Stimulated activated CD8-positive, alpha-beta memory T cell treated with anti-CD3 and anti-CD28 coated beads, Interleukin-12 subunit alpha, Interleukin-12 subunit beta, amount 100 ng/mL, for 24 hours (primary cell): ENCODE results near the gene ZYG11B.
"Not testable (repeated sequence)": the region's sequence is repeated elsewhere in the genome, so short reads cannot be mapped to it uniquely, and the experiment has no call there.

Experiments used
- DNase-seq: peaks from one replicate; pipeline ENCODE4 v3.0.0-alpha.2; 2020; ENCODE audit errors: extremely low read depth

ZYG11B gene

DNA sequence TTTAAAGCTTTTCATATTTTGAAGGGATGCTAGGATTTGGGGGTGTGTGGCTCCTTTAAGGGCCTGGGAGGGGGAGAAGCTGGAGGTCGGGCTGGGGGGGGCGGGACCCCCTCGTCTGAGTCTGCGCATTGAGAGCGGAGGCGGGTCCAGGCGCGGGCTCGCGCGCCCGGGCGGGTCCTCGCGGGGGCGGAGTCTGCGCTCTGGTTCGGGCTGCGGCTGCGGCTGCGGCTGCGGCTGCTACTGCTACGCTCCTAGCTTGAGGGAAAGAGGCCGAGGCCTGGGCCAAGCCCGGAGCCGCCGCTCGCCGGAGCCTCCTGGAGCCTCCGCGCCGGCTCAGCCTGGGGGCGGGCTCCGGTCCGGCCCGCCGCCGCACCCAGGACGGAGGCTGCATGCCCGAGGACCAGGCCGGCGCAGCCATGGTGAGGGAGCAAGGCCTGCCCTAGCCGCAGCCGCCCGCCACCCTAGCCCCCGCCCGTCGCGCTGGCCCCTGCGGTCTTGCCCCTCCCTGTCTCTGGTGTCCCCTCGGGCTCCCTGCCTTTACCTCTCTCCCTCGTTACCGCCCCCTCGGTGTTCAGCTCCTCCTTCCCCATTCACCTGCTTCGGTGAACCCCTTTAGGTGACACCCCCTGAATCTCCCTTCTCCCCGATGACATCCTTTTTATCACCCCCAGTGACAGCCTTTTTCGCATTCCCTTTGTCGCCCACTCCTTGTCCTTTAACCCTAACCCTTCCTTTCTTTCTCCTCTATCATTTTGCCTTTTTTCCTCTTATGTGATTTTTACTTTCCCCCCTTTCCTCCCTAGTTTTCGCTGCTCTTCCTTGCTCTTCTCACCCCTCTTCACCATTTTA is at the start of gene ZYG11B:
ZYG11B (plus strand) TSS at position 189 of the 849 bp plus-strand sequence; CDS start at position 390, 201 bp downstream.
- DNase-seq = peak; percentile 73

- DNase-seq = no peak
These were observed 49.0 kb upstream of the ZYG11B start for GRCh38 chr1:52677076-52677806.

- DNase-seq = no peak
These were observed 47.2 kb upstream of the ZYG11B start for GRCh38 chr1:52679048-52679447.

DNA sequence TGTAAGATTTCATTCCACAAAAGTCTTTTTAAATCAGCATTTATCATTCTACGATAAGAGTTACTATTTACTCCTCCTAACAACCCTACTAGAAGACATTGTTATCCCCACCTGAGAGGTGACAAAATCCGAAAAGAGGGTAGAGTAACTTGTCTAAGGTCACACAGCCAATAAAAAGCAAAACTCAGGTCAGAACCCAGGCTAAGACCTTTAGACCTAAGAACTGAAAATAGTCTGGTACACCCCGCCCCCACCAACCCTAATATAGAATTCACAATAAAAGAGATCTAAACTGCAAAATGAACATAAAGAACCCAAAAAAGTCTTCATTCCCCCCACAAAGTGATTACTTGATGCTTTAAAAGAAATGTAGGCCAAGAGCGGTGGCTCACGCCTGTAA is 46.8 kb upstream of the ZYG11B start:
- DNase-seq = no peak

GRCh38 chr1:52680353-52680752 is 45.9 kb upstream of the ZYG11B start:
- no peak for DNase-seq

GRCh38 chr1:52681136-52681535 is 45.1 kb upstream of the ZYG11B start:
- DNase-seq = no peak

DNA sequence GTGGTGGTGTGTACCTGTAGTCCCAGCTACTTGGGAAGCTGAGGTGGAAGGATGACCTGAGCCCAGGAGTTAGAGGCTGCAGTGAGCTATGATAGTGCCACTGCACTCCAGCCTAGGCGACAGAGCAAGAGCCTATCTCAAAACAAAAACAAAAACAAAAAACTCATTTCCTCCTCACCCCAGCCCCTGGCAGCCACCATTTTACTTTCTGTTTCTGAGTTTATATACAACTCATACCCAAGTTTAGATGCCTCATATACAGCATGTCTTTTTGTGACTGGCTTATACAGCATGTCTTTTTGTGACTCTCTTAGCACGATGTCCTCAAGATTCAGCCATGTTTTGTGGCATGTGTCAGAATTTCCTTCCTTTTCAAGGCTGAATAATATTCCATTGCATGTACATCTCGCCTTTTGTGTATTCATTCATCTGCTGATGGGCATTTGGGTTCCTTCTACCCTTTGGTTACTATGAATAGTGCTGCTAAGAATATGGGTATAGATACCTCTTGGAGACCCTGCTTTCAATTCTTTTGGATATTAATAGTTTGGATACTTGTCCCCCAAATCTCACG is 42.8 kb upstream of the ZYG11B start:
- DNase-seq = no peak

DNA sequence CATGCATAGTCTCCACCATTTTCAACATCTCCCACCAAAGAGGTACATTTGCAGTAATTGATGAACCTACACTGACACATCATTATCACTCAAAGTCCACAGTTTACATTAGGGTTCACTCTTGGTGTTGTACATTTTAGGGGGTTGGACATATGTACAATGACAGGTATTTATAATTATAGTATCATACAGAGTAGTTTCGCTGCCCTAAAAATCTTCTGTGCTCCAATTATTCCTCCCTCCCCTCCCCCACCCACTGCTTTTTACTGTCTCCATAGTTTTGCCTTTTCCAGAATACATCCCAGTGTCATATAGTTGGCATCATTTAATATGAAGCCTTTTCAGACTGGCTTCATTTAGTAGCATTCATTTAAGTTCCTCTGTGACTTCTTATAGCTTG is 41.7 kb upstream of the ZYG11B start:
- DNase-seq = no peak

GRCh38 chr1:52686261-52686751 is 39.9 kb upstream of the ZYG11B start:
- peak; percentile 30 for DNase-seq

GRCh38 chr1:52686830-52687229 is 39.4 kb upstream of the ZYG11B start:
- DNase-seq = no peak

GRCh38 chr1:52691821-52692220 is 34.4 kb upstream of the ZYG11B start:
- no peak for DNase-seq

GRCh38 chr1:52692697-52693096 is 33.6 kb upstream of the ZYG11B start:
- no peak for DNase-seq

DNA sequence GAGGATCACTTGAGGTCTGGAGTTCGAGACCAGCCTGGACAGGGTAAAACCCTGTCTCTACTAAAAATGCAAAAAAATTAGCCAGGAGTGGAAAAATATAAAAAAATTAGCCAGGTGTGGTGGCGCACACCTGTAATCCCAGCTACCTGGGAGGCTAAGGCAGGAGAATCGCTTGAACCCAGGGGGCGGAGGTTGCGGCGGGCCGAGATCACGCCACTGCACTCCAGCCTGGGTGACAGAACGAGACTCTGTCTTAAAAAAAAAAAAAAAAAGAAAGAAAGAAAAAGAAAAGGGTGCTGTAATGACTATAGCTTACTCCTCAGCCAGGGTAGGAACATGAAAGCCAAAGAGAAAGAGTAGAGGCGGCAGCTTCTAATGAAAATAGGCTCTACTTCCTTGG is 32.9 kb upstream of the ZYG11B start:
- DNase-seq = not testable (repeated sequence)

DNA sequence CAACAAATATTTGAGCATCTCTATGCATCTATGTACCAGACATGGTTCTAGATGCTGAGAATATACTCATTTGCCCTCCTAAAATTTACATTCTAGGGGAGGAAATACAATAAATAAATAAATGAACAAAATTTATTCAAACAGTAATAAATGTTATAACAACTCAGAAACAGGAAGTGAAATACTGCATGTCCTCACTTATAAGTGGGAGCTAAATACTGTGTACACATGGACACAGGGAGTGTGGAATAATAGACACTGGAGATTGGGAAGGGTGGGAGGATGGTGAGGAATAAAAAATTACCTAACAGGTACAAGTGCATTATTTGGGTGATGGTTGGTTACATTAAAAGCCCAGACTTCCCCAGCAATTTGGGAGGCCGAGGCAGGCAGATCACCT is 32.4 kb upstream of the ZYG11B start:
- DNase-seq = no peak

GRCh38 chr1:52695627-52696026 is 30.6 kb upstream of the ZYG11B start:
- DNase-seq = no peak

DNA sequence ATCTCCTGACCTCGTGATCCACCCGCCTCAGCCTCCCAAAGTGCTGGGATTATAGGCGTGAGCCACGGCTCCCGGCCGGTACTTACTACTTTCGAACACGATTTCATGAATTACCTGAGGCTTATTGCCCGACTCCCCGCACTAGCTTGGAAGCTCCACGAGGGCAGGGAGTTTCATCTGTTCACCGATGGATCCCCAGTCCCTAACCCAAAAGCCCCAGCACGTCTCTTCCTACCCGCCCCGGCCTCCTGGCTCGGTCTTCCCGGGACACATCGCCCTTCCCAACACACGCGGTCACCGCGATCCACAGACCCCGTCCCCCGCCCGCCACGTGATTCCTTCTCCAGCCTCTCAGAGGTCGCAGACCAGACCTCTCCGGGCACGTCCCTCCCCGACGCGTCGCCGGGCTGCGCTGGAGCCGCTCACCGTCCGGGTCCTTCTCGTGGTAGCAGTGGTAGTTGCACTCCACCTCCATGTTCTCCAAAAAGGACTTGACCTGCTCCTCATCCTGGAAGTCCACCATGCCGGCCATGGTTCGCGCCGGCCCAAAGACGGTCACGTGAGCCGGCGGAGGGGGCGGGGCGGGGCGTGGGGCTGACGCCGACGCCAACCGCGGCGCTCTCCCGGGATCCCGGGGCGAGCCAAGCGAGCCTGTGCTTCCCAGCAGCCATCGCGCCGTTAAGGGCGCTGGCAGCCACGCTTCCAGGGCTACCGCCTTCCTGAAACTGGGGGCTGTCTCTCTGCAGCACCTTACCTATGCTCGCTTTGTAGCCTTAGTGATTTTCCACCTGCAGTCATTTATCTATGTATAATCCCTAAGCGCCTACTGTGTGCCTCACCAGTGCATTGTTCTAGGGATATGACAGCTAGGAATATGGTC is 28.2 kb upstream of the ZYG11B start, which contains the start of gene COA7:
COA7 (minus strand) TSS at position 553 of the 880 bp plus-strand sequence; CDS start at position 532, 21 bp downstream.
- peak; percentile 47 for DNase-seq

- peak; percentile 57 for DNase-seq
These were observed 23.1 kb upstream of the ZYG11B start for GRCh38 chr1:52702886-52703787.

- no peak for DNase-seq
These were observed 20.1 kb upstream of the ZYG11B start for GRCh38 chr1:52706136-52706670.

GRCh38 chr1:52706941-52707926 is 19.0 kb upstream of the ZYG11B start:
- no peak for DNase-seq
